Stimulated activated CD8-positive, alpha-beta memory T cell treated with anti-CD3 and anti-CD28 coated beads, Interleukin-2, amount 100 ng/mL, for 1 hour (primary cell): Measurements from ENCODE around the gene SLC17A3.
A peak's percentile ranks its signal among the peaks of the same experiment; 100 is the strongest.

Experiments
- DNase-seq, 2 donors: peaks; one replicate each; pipeline ENCODE4 v3.0.0-alpha.2; 2020; ENCODE audit warnings: low read depth in 2 of 2

The SLC17A3 gene

GRCh38 chr6:25889877-25890853 lies 16.1 kb upstream of the SLC17A3 start:
- no peak for DNase-seq

GRCh38 chr6:25888626-25889025 lies 14.6 kb upstream of the SLC17A3 start:
- DNase-seq, result no peak

- no peak for DNase-seq
Observed at GRCh38 chr6:25886066-25886465, 12.0 kb upstream of the SLC17A3 start.

- DNase-seq, result no peak
Observed at GRCh38 chr6:25883991-25884390, 9.9 kb upstream of the SLC17A3 start.

GRCh38 chr6:25883536-25883935 lies 9.5 kb upstream of the SLC17A3 start:
- DNase-seq, result no peak

GRCh38 chr6:25882051-25882496 lies 8.0 kb upstream of the SLC17A3 start:
- DNase-seq, result peak in 1 of 2 donors; percentile 5

- no peak for DNase-seq
Observed at GRCh38 chr6:25880601-25881000, 6.6 kb upstream of the SLC17A3 start.

- no peak for DNase-seq
Observed at GRCh38 chr6:25878721-25879322, 4.8 kb upstream of the SLC17A3 start.

- DNase-seq, result no peak
Observed at GRCh38 chr6:25875926-25876602, 2.0 kb upstream of the SLC17A3 start.

GRCh38 chr6:25875563-25875905 lies 1.5 kb upstream of the SLC17A3 start:
- DNase-seq, result no peak

- DNase-seq, result no peak
Observed at GRCh38 chr6:25874822-25875562, 949 bp upstream of the SLC17A3 start.

- DNase-seq, result no peak
Observed at GRCh38 chr6:25872814-25873213, 1.2 kb downstream of the SLC17A3 start.

GRCh38 chr6:25869840-25870239 lies 4.2 kb downstream of the SLC17A3 start:
- no peak for DNase-seq

- DNase-seq, result no peak
Observed at GRCh38 chr6:25868436-25869183, 5.4 kb downstream of the SLC17A3 start.

GRCh38 chr6:25866011-25866410 lies 8.0 kb downstream of the SLC17A3 start:
- no peak for DNase-seq

GRCh38 chr6:25863360-25863759 lies 10.7 kb downstream of the SLC17A3 start:
- DNase-seq, result no peak

GRCh38 chr6:25862199-25862598 lies 11.8 kb downstream of the SLC17A3 start:
- no peak for DNase-seq

GRCh38 chr6:25852756-25853155 lies 21.3 kb downstream of the SLC17A3 start:
- no peak for DNase-seq

- no peak for DNase-seq
Observed at GRCh38 chr6:25851961-25852360, 22.1 kb downstream of the SLC17A3 start.

- no peak for DNase-seq
Observed at GRCh38 chr6:25844518-25844917, 29.5 kb downstream of the SLC17A3 start.

- DNase-seq, result no peak
Observed at GRCh38 chr6:25842526-25842925, 31.5 kb downstream of the SLC17A3 start.
